ENCODE results near the gene BLOC1S2. TPM values are rescaled to one million over a fixed set of nuclear protein-coding genes. Genes with fewer than 3 reads are reported as not detected.
"Not testable (repeated sequence)": the region's sequence is repeated elsewhere in the genome, so short reads cannot be mapped to it uniquely, and the experiment has no call there.

Gene BLOC1S2
- 43.3 and 69.8 TPM in 2 replicates for total RNA-seq

DNA sequence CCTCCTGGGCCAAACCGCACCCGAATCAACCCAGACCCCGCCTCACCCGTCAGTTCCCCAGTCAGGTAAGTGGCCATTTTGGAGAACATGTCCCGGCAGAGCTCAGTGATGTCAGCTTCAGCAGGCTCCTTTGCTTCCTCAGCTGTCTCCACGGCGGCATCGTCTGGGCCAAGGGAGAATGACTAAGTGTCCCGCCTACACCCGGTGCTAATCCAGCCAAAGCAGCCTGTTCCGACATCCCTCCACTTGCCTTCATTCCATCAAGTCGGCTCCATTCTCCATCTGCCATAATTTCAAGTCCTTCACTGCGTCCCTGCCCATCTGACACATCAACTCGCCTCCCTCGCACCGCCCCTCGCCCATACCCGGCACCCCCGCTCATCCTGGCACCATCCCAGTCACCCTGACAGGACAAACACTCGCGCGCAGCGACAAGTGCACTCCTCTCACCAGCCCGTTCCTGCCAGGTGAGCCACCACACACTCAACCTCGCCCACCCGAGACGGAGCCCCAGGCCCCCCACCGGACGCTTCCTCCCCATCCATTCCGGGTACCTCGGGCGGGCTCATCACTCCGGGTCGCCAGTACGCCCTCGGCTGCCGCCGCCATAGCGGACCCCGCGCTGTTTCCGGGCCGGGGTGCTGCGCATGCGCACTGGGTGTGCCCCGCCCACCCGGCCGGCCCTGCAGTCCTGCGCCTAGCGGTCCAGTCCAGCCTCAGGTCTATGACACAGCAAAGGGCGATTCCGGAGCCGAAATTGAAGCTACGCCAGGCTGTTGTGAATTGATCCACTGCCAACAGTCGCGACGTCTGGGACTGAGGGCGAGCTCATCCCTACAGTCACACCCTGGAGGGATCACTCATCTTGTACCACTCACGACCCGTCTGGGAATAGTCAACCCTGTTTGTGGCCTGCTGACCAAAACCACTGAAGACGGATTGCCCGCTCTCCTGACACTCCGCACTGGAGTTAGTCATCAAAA lies at the start of gene BLOC1S2:
TSS of gene BLOC1S2 (minus strand) at position 630 of the 983 bp plus-strand sequence. CDS start at position 609, 21 bp downstream.
- peak; percentile 58 for DNase-seq (ENCODE audit: low read depth, low spot score)

DNA sequence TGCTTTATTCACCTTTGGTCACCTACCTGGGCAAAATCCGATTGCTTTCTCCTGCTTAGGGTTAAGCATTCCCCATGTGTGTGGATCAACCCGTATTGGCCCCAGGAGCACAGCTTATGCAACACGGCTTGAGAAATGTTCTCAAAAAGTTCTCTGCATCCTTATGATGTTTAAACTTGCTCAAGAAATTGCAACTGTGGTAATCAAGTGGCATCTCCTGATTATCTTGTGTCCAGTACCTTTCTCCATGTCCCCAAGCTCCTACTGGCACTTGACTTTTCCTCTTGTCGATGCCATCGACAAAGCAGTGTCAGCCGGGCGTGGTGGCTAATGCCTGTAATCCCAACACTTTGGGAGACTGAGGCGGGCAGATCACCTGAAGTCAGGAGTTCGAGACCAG lies 48.3 kb upstream of the BLOC1S2 start:
- no peak for DNase-seq (ENCODE audit: low read depth, low spot score)

DNA sequence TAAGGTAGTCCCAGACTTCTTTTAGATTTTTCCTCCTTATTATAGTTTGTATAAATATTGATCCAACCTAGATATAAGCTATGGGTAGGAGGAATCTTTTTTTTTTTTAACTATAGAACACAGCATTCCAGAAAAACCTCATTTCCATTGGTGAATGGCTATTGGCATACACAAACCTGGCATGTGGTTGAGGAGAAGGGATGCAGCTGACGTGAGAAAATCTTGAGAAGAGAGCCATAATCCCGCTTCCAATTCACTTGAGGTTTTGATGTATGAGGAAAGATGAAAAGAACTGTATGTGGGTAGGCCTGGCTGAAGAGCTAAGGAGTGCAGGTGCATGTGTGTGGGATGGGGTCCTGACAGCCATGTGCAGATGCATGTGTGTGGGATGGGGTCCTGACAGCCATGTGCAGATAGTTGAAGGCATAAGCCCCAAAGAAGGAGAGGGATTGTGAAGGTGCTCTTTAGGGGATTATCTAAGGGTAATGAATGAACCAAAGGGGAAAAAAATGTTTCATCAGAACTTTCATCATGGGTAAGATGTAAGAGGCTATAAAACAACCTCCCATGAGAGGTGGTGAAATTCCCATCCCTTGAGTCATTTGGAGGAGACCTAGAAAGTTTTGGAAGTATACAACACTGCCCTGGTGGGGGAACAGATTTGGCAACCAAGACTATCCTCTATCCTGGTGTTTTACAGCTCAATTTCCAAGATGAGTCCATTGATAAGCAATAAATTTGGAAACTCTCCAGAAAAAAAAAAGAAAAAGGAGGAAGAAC lies 47.4 kb upstream of the BLOC1S2 start:
- no peak for DNase-seq (ENCODE audit: low read depth, low spot score)

DNA sequence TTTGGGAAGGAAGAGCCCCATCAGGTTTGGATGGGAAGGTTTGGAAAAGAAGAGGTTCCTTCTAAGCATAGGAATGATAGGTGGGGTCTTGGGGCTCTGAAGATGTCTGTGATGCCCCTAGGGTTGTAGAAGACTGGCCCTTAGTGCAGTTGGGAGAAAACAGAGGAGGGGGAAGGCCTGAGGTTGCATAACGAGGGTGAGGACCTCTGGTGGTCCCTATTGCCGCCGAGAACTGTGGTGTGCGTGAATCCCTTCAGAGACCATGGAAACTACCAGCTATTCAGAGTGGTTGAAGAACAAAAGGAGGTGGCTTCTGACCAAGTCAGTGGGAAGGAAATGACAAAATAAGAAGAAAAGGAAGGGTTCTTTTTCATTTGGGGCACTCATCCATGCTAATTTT lies 46.6 kb upstream of the BLOC1S2 start:
- no peak for DNase-seq (ENCODE audit: low read depth, low spot score)

DNA sequence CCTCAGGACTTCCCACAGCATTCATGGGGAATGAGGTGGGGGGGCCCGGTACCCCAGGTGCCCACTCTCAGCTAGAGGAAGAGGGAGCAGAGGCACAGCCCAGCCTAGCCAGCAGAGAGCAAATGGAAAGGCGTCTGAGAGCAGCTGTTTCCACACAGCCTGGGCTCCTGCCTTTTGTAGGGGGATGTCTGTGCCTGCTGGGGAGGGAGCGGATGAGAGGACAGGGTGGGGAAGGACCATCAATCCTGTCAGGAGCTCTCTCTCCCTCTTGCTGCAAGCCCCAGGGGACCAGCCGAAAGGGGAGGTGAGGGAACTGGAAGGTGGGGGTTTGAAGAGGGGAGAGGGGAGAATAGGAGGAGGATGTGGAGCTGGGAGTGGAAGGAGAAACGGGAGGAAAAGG lies 43.6 kb upstream of the BLOC1S2 start, which contains the start of gene PKD2L1:
TSS of gene PKD2L1 (minus strand) at position 150 of the 400 bp plus-strand sequence. CDS start at position 25, 125 bp downstream.
- no peak for DNase-seq (ENCODE audit: low read depth, low spot score)

DNA sequence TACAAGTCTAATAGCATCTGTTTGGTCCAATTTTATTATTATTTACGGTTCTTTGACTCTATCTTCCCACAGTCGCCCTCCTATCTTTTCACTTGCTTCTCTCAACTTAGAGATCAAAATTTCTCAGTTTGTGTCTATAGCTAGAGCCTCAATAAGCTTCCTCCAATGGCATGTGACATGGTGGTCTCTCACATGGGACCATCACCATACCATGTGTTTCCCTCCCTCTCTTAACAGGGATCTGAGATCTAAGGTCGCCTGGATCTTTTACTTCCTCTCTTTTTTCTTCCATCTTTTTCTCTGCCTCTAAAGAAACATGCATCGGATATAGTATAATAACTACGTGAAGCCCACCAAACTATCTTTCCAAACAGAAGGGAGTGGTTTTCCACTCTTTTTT lies 41.7 kb upstream of the BLOC1S2 start:
- no peak for DNase-seq (ENCODE audit: low read depth, low spot score)

DNA sequence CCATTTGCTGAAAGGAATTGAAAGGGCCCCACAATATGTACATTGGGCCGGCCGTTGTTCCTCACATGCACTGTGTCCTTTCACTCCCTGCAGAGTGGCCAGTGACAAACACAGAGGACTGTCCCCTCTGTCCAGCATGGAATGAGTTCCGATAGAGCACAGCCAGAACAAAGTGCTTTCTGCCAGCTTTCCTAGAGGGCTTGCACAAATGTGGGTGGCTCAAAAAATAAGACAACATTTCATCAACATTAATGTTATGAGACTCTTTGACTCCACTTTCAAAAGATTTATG lies 41.2 kb upstream of the BLOC1S2 start:
- DNase-seq (ENCODE audit: low read depth, low spot score), result no peak

DNA sequence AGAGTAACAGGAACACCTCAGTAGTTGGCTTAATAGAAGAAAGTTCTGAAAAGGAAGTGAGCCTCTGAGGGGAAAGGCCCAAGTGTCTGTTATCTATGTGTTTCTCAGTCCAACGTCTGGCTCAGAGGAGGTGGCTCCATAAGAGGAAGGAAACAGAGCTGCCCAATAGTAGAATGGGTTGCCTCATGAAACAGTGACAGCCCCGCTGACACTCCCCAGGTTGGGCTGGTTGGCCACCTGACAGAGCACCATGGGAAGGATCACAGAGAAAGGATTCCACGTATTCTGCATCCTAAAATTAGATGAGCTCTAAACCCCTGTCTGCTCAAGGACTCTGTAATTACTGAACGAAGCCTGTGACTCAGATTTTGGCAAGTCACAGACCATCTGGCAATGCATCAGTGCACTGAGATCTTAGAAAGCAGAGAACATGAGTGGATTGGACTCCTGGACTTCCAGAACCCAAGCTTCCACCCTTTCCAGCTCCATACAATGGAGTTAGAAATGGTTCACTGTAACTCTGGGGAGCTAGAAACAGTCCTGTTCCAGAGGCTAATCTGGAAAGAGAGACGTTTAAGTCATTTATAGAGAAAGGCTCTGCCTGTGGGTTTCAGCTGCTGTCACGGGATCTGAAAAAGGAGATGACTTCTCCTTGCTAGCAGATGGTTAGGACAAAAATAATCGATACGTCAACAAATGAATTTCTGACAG lies 40.7 kb upstream of the BLOC1S2 start:
- no peak for DNase-seq (ENCODE audit: low read depth, low spot score)

DNA sequence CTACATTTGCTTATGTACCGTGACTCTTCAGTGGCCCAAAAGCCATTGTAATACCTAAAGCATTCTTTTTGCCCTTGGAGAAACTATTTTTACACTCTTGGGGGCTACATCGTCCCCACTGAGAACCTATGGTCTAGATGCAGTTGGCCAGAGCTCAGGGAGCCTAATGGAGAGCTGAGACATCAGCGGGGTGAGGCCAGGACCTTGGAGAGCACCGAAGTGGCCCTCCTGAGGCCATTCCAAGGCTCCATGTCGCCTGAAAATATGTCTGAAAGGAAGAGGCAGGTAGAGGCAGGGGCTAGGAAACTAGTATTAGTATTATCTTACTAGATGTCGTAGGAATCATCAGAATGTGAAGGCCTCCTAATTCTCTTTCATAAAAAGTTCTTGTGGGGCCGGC lies 38.7 kb upstream of the BLOC1S2 start:
- no peak for DNase-seq (ENCODE audit: low read depth, low spot score)

DNA sequence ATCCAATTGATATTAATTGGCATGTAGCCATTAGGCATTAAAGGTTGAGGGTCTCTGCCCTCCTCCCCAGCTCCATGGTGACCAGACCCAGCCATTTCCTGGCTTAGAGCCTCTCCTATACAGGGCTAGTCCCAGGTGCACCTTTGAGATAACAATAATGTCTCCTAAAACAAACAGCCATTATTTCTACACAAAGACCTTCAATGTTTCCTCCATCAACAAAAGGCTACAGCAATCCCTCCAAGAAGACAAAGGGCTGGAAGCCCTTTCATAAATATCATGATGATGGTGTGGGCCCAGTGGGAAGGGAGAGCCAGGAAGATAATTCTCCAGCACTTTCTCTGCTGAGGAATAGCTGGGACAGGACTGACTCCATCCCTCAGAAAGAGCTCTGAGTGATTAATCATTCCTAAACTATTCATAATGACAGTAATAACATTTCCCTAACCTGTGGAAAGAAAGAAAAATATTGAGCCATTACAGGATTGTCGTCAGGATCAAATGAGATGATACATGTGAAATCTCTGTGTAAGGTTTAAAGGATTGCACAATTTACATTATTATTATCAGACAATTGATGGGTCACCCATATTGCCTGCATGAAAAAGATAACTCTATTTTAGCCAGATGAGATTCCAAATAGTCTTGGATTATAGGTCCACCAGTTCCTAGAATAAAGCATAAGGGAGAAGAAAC lies 33.4 kb upstream of the BLOC1S2 start:
- DNase-seq (ENCODE audit: low read depth, low spot score), result no peak

DNA sequence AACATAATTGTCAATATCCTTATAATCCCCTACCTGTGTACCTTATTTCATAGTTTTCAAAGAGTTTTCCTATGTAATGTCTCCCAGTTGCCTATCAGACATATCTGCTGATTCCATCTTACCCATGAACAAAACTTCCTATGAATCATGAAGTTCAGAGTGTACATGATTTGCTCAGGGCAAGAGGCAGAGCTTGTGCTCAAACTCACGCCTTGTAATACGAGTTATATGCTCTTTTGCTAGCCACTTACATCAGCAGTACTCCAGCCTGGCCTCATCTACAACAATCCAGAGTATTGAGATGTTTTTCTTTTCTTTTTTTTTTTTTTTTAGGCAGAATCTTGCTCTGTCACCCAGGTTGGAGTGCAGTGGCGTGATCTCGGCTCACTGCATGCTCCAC lies 31.7 kb upstream of the BLOC1S2 start:
- DNase-seq (ENCODE audit: low read depth, low spot score), result no peak

DNA sequence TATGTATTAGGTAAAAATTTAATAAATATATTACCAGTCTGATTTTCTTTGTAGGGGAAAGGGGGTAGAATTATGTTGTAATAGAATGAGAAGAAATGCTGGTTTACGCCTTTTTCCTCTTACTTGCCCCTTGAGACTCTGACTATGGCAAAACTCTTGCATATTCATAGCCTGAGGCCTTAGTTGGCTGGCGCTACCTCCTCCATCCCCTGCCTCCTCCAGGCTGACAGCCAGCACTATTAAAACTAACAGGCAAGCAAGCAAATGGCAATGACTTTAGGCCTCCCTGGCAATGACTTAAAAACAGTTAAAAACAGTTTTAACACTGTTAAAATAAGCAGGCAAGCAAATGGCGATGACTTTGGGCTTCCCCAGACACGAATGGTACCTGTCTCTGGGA lies 29.1 kb upstream of the BLOC1S2 start:
- no peak for DNase-seq (ENCODE audit: low read depth, low spot score)

DNA sequence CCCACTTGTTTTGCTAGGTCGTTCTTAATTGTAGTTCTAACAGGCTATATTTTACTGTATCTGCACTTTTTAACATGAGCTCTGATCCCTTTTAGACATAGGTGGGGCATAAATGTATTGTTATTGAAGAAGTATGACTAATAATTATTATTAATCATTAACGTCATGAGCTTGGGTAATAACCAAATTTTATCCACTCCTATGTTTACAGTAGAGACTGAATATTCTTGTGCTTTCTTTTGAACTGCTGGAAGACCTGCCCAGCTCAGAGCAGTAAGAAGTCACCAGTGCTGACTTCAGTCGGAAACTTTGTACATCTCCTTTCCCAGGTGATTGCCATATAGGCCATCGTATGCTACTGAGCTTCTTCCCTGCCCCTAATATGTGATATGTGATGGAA lies 24.8 kb upstream of the BLOC1S2 start:
- DNase-seq (ENCODE audit: low read depth, low spot score), result no peak

DNA sequence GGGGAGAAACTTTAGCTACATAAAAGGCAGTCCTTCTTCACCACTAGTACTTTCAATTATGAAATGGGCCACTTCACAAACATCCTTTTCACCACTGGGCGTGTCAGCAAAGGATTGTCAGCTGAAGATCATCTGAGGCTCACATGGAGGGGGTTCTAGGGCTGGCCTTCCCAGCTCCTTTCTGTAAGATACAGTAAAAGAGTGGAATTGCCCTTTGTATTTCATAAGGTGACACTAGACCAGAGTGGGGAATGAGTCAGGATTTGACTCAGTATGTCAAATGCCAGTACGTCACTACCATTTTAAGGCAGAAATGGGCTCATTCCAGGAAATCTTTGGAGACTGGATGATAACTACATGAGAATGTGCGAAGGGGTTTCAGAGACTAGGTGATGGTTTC lies 21.2 kb upstream of the BLOC1S2 start:
- DNase-seq (ENCODE audit: low read depth, low spot score), result no peak

DNA sequence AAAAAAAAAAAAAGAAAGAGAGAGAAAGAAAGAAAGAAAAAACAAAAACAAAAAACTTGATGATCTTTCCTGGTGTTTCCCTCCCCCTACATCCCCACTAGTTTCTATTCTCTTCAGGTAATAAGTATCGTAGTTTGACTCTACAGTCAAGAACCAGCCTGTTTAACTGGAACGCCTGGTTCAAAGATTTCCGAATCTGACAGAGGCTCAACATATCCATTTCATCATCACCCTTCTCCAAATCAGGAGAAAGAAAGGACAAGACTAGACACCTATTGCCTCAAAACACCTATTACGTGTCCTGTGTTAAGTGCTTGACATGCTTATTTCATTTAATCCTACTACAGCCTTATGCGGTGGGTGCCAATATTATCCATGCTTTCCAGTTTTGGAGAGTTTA lies 20.4 kb upstream of the BLOC1S2 start:
- DNase-seq (ENCODE audit: low read depth, low spot score), result no peak

DNA sequence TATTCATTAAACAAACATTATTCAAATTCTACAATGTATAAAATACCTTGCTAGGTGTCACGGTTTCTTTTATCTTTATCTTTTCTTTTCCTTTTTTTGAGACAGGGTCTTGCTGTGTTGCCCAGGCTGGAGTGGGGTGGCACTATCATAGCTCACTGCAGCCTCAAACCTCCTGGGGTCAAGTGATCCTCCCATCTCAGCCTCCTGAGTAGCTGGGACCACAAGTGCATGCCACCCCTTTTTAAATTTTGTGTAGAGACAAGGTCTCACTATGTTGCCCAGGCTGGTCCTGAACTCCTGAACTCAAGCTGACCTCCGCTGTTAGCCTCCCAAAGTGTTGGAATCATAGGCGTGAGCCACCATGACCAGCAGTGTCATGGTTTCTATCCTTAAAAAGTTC lies 17.9 kb upstream of the BLOC1S2 start:
- no peak for DNase-seq (ENCODE audit: low read depth, low spot score)

DNA sequence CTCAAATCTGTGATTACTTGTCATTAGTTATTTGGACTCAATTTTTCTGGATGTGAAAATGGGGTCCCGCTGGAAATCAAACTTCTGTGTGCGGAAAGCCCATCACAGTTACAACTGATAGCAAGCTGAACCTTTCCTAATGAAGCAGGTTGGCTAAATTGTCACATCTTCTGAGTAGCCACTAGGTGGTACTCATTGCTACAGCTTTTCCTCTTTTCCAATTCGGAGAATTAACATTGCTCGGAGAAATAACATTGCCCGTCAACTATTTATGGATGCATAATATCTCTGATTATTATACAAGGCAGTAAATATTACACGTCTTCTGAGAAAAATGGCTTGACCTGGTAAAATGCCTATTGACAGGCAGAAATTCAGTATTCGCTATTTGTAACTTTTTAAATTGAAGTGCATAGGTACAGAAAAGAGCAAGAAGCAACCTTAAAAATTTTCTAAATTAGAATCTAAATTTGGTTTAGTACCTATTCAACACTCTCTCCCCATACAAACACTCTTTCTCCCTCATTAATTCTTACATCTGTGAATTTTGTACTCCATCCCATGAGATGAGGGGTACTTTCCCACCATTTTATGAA lies 17.3 kb upstream of the BLOC1S2 start:
- no peak for DNase-seq (ENCODE audit: low read depth, low spot score)

DNA sequence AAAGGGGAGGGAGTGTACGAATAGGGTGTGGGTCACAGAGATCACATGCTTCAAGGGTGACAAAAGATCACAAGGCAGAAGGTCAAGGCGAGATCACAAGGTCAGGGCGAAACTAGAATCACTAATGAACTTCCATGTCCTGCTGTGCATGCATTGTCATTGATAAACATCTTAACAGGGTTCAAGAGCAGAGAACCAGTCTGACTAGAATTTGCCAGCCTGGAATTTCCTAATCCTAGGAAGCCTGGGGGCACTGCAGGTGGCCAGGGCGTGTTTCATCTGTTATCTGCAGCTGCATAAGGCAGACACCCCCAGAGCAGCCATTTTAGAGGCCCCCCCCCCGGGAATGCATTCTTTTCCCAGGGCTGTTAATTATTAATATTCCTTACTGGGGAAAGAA lies 14.6 kb upstream of the BLOC1S2 start:
- not testable (repeated sequence) for DNase-seq (ENCODE audit: low read depth, low spot score)

DNA sequence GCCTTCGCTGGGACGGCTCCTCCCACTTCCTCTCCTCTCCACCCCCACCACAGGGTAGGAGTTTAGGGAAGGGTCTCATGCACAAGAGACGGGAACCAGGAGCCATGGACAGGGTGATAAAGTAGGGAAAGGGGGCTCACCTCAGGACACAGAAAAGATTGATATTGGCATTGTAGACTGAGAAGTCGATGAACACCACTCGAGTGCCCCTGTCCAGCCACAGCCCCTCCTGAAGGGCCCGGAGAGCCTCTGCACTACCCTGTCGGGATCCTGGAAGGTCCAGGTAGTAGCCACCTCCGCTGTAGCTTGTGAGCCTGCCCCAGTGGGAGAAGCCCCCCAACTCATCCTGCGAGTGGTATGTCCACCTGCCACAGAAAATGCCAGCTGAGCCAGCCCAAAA lies 10.8 kb upstream of the BLOC1S2 start:
- no peak for DNase-seq (ENCODE audit: low read depth, low spot score)

DNA sequence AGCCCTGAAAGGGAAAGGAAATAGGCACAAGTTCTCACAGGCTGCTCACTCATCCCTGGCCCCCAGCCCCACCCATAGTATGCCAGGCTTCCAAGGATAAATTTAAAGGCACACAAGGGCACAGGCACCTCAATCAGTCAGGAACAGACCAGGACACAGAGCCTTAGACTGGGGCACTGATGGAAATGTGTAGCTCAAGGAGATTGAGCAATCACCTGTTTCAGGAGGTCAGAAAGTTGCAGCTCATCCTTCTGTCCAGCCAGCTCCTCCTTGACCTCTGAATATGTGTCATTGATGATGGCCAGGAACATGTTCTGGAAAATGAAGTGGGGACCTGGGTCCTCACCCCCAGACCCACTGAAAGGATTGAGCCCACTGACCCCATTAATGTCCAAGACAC lies 6.6 kb upstream of the BLOC1S2 start:
- no peak for DNase-seq (ENCODE audit: low read depth, low spot score)

DNA sequence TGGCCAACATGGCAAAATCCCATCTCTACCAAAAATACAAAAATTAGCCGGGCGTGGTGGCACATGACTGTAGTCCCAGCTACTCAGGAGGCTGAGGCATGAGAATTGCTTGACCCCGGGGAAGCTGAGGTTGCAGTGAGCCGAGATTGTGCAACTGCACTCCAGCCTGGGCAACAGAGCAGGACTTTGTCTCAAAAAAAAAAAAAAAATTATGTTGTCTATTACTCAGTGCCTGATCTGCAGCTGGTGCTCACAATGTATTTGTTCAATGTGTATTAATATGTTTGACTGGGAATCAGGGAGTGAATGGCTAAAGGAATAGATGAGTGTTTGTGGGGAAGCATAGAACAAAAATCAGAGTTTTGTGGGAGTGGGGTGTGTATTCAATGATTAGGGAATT lies 5.8 kb upstream of the BLOC1S2 start:
- DNase-seq (ENCODE audit: low read depth, low spot score), result not testable (repeated sequence)
